GM21528 (cell line): ENCODE measurements around the gene SEC14L6.
"Not testable (repeated sequence)": the region's sequence is repeated elsewhere in the genome, so short reads cannot be mapped to it uniquely, and the experiment has no call there.

Experiments
- ATAC-seq: cut with Tn5 transposase; IDR thresholded peaks from one replicate; pipeline ENCODE4 v1.9.1; 2021; ENCODE audit warnings: mild to moderate bottlenecking, moderate library complexity; ENCODE audit not compliant: unreplicated experiment, low FRiP score

SEC14L6 gene

GRCh38 chr22:30568137-30568805 lies 21.7 kb upstream of the SEC14L6 start:
- ATAC-seq = no peak

GRCh38 chr22:30567277-30567676 lies 20.7 kb upstream of the SEC14L6 start:
- ATAC-seq = not testable (repeated sequence)

- no peak for ATAC-seq
These were observed 19.6 kb upstream of the SEC14L6 start for GRCh38 chr22:30566125-30566524.

- no peak for ATAC-seq
These were observed 18.8 kb upstream of the SEC14L6 start for GRCh38 chr22:30565341-30565740.

- no peak for ATAC-seq
These were observed 18.2 kb upstream of the SEC14L6 start for GRCh38 chr22:30564761-30565119.

GRCh38 chr22:30564045-30564760 lies 17.7 kb upstream of the SEC14L6 start:
- ATAC-seq = no peak

- no peak for ATAC-seq
These were observed 15.8 kb upstream of the SEC14L6 start for GRCh38 chr22:30562366-30562765.

GRCh38 chr22:30561402-30562189 lies 15.1 kb upstream of the SEC14L6 start:
- ATAC-seq = no peak

- ATAC-seq = not testable (repeated sequence)
These were observed 14.2 kb upstream of the SEC14L6 start for GRCh38 chr22:30560643-30561202.

GRCh38 chr22:30559889-30560288 lies 13.3 kb upstream of the SEC14L6 start:
- no peak for ATAC-seq

GRCh38 chr22:30557243-30557642 lies 10.7 kb upstream of the SEC14L6 start:
- ATAC-seq = no peak

- no peak for ATAC-seq
These were observed 9.8 kb upstream of the SEC14L6 start for GRCh38 chr22:30556388-30556787.

GRCh38 chr22:30555282-30556210 lies 9.0 kb upstream of the SEC14L6 start:
- ATAC-seq = no peak

GRCh38 chr22:30553971-30554370 lies 7.4 kb upstream of the SEC14L6 start:
- ATAC-seq = no peak

- no peak for ATAC-seq
These were observed 6.2 kb upstream of the SEC14L6 start for GRCh38 chr22:30552719-30553118.

- ATAC-seq = not testable (repeated sequence)
These were observed 5.3 kb upstream of the SEC14L6 start for GRCh38 chr22:30551813-30552212.

GRCh38 chr22:30547188-30547587 lies 647 bp upstream of the SEC14L6 start:
- no peak for ATAC-seq

GRCh38 chr22:30542811-30543188 lies 3.7 kb downstream of the SEC14L6 start:
- no peak for ATAC-seq

GRCh38 chr22:30541961-30542810 lies 4.4 kb downstream of the SEC14L6 start:
- no peak for ATAC-seq
